Frontal cortex (tissue), 4 donors: Measurements from ENCODE around the gene CLASP1. TPM values are rescaled to one million over a fixed set of nuclear protein-coding genes. Genes with fewer than 3 reads are reported as not detected.
"Not testable (repeated sequence)": the region's sequence is repeated elsewhere in the genome, so short reads cannot be mapped to it uniquely, and the experiment has no call there.

ENCODE experiments used
- DNase-seq, 2 donors: peaks; one replicate each; pipeline ENCODE4 v3.0.0; 2012; ENCODE audit warnings: low spot score in 2 of 2
- FAIRE-seq: peaks from 2 replicates; lab custom pipeline; 2012; peaks lifted over from hg19 to GRCh38; lab: Jason Lieb, UNC
- total RNA-seq: library from RNA; depleted of rRNA; stranded (reverse); fragments of >200 nt; gene quantifications from one replicate; pipeline ENCODE4 v1.2.3, GENCODE V29; 2014
- donor health status: control.
- donor health status: control.
- donor health status: control.

The CLASP1 gene
- total RNA-seq: 129 TPM

DNA sequence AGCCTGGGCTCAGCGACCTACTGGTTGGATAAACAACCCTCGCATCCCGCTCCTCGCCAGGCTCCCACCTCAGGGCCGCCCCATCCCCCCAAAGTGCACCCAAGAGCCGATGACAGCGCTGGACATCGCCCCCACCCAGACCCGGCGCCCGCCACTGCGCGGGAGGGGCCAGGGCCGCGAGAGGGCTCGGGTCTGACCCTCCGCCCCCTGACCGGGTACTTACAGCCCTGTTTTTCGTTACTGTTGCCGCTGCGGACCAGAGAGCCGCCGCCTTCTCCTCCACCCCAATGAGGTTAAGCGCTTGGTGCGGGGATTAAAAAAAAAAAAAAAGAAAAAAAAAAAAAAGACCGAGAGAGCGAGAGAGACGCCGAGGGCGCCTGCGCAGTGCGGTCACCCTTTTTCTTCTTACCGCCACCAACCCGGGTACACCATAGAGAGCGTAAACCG, at the start of gene CLASP1:
Gene CLASP1, minus strand, starts transcription at position 314 of the 447 bp plus-strand sequence. CDS start 43,567 bp downstream, outside the sequence.
- DNase-seq (no peak), FAIRE-seq (no peak)

DNA sequence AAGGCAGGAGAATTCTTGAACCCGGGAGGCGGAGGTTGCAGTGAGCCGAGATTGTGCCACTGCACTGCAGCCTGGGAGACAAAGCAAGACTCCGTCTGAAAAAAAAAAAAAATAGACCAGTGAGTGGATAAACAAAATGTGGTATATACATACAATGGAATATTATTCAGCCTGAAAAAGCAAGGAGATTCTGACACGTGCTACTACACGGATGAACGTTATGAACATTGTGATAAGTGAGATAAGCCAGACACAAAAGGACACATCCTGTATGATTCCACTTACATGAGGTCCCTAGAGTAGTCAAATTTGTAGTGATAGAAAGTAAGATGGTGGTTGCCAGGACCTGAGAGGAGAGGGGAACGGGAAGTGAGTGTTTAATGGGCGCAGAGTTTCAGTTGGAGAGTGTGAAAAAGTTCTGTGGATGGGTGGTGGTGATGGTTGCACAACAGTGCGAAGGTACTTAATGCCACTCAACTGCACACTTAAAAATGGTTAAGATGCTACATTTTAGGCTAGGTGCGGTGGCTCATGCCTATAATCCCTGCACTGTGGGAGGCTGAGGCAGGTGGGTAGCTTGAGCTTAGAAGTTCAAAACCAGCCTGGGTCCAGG, 49.2 kb upstream of the CLASP1 start:
- no peak for FAIRE-seq
- DNase-seq: no peak

DNA sequence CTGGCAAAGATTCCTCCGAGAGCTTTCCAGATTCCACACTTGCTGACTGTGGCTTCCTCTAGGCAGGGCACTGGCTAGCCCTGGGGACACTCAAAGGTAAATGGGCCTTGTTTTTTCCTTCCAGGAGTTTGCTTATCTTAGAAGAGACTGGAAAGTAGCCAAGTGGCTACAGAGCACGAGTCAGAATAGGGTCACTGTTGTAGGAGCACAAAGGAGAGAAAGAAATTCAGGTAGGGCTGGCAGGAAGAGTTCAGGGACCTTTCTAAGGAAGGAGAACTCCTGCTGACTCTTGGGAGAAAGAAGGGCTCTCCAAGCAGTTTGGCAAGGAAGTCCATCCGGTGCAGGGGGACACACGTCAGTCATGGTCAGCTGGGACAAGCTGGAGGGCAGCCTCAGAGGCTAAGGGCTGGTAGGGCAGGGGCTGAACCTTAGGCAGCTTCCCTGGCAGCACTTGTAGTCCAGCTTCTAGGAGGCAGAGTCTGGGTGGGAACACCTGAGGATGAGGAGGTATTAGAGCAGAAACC, 47.9 kb upstream of the CLASP1 start:
- FAIRE-seq (no peak), DNase-seq (no peak)

- FAIRE-seq: no peak
- DNase-seq: no peak
These were observed 47.2 kb upstream of the CLASP1 start for GRCh38 chr2:121696410-121696930.

DNA sequence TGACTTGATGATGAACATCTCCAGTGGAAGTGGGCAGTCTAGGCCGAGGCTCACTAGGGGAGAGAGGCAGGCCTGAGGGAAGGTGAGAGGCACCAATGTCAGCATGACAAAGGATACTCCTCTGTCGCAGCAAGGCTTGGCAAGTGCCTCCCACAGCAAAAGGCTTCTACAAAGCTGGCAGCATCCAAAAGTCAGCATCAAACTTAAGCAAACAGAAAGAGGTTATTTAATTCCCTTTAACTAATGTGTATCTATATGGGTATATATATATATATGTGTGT, 45.8 kb upstream of the CLASP1 start:
- DNase-seq: no peak
- FAIRE-seq: no peak

- FAIRE-seq: no peak
- DNase-seq: no peak
These were observed 45.3 kb upstream of the CLASP1 start for GRCh38 chr2:121694398-121695170.

DNA sequence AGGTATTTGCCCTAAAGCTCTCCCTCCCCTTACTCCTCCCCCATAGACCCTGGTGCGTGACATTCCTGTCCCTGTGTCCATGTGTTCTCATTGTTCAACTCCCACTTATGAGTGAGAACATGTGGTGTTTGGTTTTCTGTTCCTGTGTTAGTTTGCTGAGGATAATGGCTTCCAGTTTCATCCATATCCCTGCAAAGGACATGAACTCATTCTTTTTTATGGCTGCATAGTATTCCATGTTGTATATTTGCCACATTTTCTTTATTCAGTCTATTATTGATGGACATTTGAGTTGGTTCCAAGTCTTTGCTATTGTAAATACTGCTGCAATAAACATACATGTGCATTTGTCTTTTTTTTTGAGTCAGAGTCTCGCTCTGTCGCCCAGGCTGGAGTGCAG, 41.3 kb upstream of the CLASP1 start:
- not testable (repeated sequence) for DNase-seq, FAIRE-seq

GRCh38 chr2:121690095-121690494, 40.8 kb upstream of the CLASP1 start:
- FAIRE-seq (no peak), DNase-seq (no peak)

DNA sequence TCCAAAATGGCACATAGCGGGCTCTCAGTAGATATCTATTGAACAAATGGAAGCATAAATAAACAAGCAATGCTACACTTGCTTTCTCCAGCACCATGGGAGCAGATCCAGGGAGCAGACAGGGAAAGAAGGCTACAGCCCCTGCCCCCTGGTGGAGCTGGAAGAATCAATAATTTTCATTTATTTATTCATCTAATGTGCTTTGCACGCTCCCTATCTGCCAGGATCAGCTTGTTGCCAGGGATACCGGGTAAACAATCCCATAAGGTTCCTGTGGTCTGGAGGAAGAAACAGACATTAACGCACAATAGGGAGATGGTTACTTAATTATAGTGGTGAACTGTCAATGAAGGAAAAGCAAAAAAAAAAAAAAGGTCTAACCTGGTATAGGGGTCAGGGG, 40.1 kb upstream of the CLASP1 start:
- no peak for FAIRE-seq
- DNase-seq: peak in 1 of 2 donors; percentile 32

DNA sequence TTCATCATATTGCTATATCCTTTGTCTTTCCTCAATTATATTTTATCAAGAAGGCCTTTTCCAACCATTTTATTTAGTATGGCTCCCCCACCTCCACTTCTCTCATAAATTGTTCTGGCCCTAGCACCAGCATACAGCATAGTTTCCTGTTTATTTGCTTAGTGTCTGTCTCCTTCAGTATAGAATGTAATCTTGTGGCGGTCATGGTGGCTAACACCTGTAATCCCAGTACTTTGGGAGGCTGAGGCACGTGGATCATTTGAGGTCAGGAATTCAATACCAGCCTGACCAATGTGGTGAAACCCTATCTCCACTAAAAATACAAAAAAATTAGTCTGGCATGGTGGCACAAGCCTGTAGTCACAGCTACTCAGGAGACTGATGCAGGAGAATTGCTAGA, 39.6 kb upstream of the CLASP1 start:
- FAIRE-seq (no peak), DNase-seq (no peak)

- FAIRE-seq (no peak), DNase-seq (no peak)
These were observed 37.6 kb upstream of the CLASP1 start for GRCh38 chr2:121686902-121687301.

- no peak for DNase-seq
- no peak for FAIRE-seq
These were observed 37.0 kb upstream of the CLASP1 start for GRCh38 chr2:121686218-121686617.

DNA sequence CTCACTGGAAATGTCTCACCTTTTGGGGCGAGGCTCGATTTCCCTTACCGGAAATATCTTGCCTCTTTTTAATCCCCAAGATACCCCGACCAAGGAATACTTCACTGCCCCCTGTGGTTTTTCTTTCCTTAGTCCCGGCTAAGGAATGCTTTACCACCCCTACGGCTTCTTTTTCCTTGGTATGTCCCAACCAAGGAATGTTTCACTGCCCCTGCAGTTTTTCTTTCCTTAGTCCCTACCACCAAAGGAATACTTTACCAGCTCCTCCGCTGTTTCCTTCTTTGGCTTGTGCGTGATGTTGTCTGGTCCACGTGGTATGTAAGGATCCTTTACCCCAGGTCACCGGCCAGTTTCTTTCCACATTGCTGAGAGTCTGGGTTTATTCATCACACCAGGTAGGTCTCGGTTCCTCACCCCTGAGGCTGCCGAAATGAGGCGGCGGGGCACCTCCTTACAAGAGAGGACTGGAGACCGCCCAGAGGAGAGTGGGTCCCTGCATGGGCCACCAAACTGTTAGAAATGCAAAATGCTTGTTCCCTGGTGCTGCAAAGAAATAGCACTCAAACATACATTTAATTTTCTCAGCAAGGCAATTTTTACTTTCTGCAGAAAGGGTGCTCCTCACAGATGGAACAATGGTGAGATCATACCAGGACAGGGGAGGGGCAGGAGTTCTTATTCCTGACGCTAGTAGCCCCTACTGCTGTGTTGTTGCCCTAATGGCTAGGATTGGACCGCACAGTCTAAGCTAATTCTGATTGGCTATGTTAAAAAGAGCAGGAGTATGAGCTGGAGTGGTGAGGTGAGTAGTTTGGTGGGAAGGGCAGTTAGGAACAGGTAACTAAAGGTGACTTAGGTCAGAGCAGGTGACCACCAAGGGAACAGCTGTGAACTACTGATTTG, 33.4 kb upstream of the CLASP1 start:
- DNase-seq (no peak), FAIRE-seq (no peak)

DNA sequence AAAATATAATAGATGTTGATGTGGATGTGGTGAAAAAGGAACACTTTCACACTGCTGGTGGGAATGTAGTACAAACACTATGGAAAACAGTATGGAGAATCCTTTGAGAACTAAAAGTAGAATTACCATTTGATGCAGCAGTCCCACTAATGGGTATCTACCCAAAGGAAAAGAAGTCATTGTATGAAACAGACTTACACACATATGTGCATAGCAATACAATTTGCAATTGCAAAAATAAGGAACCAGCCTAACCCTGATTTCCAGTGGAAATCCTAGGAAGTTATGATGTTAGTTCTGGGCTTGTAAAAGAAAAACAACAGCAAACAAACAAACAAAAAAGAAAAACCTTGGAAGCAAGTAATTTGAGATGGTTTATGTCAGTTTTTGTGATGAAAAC, 28.6 kb upstream of the CLASP1 start:
- no peak for DNase-seq
- no peak for FAIRE-seq

DNA sequence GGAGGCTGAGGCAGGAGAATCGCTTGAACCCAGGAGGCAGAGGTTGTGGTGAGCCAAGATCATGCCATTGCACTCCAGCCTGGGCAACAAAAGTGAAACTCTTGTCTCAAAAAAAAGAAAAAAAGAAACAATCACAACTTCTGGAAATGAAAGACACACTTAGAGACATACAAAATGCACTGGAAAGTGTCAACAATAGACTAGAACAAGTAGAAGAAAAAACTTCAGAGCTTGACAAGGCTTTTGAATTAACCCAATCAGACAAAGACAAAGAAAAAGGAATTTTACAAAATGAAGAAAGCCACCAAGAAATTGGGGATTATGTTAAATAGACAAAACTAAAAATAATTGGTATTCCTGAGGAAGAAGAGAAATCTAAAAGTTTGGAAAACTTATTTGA, 22.4 kb upstream of the CLASP1 start:
- FAIRE-seq, DNase-seq: not testable (repeated sequence)

DNA sequence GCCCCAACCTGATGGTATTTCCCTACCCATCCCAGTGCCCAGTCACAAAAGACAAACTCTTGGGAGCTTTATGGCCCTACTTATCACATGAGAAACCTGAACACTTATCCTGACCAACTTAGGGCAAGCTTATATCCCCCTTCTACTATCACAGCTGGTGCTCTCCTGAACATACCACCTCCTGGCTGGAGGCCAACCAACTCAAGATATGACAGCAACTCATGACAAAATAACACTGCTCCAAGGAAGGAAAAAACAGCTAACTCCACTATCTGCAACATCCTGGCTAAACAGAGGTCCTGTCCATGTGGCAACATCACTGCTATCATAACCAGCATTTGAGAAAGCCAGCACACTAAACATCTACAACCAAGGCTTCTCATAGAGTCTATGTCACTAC, 20.9 kb upstream of the CLASP1 start:
- DNase-seq (no peak), FAIRE-seq (no peak)

DNA sequence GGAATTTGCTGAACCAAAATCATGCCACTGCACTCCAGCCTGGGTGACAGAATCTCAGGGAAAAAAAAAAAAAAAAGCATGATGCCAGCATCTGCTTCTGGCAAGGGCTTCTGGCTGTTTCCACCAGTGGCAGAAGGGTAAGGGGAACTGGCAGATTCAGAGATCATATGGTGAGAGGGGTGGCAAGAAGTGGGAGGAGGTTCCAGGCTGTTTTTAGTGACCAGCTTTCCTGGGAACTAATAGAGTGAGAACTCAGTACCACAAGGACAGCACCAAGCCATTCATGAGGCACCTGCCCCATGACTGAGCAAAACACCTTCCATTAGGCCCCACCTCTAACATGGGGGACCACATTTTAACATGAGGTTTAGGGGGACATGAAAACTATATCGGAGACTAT, 18.4 kb upstream of the CLASP1 start:
- FAIRE-seq: no peak
- DNase-seq: no peak

- FAIRE-seq (no peak), DNase-seq (no peak)
These were observed 16.8 kb upstream of the CLASP1 start for GRCh38 chr2:121666042-121666441.

GRCh38 chr2:121665504-121665903, 16.2 kb upstream of the CLASP1 start:
- DNase-seq (no peak), FAIRE-seq (no peak)

GRCh38 chr2:121664713-121665112, 15.5 kb upstream of the CLASP1 start:
- DNase-seq: no peak
- no peak for FAIRE-seq
